HG02623 (cell line): ENCODE results near the gene DIPK1B.

ENCODE experiments used
- ATAC-seq: cut with Tn5 transposase; IDR thresholded peaks from one replicate; pipeline ENCODE4 v1.9.1; 2021; ENCODE audit warnings: moderate library complexity; ENCODE audit not compliant: unreplicated experiment

The DIPK1B gene

DNA sequence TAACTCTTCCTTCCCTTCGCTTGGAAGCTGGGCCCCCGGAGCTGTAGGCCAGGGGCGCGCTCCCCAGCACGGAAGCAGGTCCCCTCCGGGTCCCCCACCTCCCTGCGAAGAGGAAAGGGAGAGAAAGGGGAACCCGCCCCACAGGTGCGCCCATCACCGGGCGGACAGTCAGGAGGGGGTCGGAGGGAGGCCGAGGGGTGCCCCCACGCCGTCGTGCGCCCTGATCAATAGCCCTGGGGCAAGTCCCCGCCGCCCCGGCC, 25.9 kb upstream of the DIPK1B start:
- peak; percentile 10 for ATAC-seq

GRCh38 chr9:136686794-136687711, 25.3 kb upstream of the DIPK1B start, which contains the start of gene AGPAT2:
Gene AGPAT2, minus strand, starts transcription at chr9:136687457. Its CDS starts 100 bp downstream, at chr9:136687357.
- peak; percentile 64 for ATAC-seq

DNA sequence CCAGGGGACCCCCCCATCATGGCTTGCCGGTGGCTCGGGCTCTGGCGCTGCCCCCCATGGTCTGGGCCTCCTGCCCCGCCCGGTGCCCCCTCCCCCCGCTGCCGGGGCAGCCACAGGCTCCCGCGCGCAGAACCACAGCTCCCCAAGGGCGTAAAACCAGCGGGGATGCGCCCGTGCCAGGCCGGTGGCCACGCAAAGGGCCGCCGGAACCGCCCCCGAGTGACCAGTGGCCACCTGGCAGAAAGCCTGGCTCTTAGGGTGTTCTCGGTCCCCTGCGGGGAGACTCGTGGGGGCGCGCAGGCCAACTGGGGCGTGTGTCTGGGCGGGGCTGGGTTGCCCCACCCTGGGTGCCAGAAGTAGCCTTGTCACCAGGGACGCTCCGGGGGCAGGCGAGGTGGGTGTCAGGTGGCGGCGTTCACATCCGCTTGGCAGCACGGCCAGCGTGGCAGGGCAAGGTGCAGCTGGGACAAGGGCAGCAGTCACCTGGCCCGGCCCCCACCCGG, 24.6 kb upstream of the DIPK1B start:
- ATAC-seq: no peak

DNA sequence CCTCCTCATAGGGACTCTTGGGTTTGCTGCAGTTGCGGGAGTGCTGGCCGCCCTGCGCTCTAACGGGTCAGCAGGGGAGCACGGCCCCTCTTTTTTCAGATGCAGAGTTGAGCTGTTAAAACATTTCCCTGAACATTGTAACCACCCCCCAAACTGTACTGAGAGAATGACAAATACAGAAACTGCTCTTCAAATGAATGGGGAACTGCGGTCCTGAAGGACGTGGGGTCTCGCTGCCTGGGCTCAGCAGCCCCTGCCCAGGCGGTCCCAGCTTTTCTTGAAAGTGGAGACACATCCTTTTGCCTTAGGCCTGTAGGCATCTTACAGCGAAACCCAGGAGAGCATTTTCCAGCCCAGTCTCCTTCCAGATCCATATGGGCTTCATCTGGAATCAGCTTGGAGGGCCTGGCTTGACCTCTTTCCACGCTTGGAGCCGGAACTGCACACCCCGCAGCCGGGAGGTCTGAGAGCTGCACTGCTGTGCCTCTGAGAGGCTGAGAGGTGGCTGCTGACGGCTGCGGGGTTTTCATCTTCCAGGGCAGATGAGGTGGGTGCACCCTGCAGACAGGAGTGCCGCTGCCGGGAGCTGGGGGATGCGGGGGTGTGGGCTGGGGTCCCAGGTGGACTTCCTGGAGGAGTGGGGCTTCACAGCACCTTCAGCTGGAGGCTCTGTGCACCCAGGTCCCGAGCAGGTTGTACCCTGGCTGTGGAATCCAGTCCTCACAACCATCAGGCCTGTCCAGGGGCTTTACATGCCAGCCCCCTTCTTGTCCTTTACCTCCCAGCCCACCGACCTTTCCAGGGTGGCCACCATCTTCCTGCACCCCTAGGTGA, 23.9 kb upstream of the DIPK1B start:
- no peak for ATAC-seq

GRCh38 chr9:136689108-136689460, 23.3 kb upstream of the DIPK1B start:
- ATAC-seq: no peak

DNA sequence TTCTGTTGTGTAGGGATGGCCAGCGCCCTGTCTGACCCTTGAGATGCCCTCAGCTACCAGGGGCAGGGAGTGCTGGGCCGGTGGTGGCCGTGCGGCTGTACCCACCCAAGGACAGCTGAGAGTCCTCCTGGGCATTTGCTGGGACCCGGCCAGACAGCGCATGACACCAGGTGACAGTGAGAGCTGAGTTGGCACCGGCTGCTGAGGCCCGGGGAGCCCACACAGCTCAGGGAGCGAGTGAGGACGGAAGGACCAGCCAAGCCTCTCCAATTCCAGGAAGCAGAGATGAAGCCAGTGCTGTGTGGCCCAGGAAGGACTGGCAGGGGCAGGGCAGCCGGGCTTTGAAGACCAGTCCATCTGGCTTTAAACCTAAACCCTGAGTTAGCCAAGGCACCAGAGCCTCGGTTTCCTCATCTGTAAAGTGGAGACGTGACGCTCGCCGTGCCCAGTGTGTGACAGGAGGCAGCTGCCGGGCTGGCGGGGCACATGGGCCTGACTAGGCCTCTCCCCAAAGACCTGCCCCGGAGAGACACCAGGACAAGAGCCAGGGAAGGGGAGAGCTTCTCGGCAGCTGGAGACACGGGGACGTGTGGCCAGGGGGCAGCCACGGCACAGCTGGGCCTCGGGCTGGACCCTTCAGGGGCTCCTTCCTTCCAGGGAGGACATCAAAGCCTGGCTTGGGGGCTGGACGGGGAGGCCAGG, 22.1 kb upstream of the DIPK1B start:
- no peak for ATAC-seq

DNA sequence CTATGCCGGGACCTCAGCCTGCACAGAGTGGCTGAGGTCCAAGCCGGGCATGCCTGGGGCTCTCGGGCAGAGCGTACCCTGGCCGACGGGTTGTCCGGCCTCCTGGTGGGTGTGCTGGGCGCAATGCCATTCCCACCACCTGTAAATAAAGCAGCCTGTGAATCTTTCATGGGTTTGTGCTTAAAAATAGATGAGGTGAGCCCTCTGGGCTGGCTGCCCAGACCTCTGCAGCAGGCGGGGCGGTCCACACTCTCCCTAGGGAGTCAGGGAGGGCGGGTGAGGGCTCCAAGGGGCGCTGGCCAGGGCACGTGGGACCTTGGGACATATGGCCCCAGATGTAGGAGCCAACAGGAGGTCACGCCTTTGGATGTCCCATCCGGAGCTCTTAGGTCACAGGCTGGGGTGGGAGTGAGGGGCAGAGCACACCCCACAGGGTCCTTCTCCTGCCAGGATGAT, 21.5 kb upstream of the DIPK1B start:
- no peak for ATAC-seq

DNA sequence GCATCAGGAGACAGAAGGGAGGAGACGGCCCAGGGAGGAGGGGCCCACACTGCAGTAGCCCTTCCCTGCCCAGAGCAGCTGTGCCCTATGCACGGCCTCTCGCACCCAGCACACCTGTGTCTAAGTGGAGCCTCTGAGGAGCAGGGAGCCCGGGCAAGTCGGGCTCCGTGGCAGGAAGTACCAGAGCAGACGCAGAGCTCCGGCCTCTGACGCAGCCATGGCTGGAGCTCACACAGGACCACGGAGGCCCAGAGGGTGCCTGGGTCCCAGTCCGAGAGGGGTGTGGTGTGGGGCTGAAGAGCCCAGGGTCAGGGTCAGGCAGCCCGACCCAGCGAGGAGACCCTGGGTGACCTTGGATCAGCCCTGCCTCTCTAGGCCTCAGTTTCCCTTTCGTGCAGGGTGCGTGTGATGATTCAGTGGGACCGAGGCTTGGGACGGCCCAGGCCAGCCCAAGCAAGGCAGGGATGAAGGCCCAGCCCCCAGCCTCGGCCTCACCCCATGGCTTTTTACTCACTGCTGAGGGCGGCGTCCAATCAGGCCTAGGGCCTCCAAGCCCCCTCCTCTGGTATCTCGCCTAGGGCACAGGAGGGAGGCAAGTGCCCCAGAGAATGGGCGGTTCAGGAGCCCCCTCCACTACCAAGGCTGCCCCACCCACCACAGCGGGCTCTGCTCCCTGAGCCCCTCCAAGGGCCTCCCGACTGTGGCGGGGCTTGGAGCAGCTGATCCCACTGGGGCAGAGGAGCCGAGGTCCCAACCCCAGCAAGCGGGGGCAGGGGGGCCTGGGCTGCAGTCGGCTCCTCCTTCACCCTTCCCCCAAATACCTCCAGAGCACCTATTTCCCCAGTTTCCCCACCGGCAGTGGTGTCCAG, 20.8 kb upstream of the DIPK1B start:
- ATAC-seq: no peak

DNA sequence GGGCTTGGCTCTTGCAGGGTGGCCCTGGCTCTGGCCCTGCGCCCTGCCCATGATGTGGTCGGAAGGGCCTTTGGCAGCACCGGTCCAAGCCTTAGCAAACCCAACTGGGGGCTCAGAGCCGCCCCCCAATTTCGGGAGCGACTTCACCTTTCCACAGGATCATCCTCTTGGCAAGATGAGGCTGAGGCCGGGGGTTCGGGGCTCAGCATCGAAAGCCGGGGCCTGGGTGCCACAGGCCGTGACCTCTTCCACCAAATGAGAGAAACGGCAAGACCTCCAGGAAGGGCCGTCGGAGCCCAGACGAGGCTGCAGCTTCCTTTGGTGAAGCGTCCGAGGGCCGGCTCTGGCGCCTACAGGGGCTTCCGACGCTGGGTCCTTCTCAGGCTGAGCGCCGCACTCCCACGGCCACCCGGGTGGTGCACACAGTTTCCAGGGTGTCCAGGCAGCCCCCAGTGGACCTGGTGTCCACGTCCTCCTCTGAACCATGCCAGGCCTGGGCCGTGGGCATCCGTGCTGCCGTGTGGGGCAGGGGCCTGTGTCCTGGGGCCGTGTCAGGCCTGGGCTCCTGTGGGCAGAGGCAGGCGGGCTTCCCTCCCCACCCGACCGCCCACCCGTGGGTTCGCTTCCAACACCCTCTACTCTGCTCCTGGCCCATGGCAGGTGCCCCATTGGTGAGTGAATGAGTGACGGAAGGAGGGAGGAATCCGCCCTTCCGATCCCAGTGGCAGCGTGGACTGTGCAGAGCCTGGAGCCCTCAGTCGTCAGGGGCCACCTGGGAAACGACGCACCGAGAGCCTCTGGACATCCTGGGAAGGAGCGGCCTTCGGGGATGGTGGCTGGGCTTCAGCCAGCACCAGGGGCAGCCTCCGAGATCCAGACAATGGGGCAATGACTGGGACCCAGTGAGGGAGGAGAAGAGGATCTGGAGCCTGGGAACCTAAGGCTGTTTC, 19.9 kb upstream of the DIPK1B start:
- ATAC-seq: no peak

DNA sequence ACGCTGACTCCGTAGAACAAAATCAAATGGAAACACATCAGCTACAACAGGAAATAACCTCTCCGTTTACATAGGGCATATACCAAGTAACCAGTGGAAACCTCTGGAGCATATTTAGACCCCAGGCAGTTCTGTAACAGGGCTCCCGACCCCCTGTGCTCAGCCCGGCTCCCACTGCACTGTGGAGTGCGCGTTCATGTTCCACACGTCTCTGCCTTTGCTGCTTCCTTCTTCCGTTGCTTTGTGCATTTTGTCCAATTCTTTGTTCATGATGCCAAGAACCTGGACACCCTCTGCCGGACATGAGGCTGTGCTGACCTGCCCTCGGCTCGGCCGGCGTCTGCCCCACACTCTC, 19.3 kb upstream of the DIPK1B start:
- no peak for ATAC-seq

- ATAC-seq: no peak
Observed at GRCh38 chr9:136693490-136694162, 18.7 kb upstream of the DIPK1B start.

DNA sequence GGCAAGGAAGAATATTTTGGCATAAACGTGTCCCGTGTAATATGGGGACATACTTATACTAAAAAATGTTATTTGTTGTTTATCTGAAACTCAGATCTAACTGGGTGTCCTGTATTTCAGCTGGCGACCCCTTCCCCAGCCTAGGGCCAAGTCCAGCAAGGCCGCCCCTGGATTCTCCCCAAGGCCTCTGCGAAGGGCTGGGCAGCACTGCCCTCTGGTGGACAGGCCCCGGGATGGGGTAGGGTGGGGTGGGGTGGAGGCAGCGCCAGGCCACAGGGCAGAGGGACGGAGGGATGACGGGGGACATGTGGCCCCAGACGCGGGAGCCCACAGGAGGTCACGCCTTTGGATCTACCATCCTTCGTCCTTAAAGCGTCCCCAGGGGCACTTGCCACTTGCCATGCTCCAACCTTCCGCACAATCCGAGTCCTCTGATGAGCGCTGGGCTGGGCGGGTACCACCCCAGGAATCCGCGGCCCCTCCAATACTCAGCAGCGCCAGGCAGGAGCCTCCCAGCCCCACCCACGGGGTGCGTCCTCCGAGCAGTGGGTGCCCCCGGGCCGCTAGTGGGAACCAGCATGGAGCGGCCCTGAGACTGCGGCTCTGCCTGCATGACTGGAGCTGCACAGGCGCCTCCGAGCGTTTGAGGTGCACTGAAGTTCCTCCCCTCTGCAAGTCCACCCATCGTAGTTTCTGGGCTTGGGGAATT, 18.1 kb upstream of the DIPK1B start:
- ATAC-seq: no peak

DNA sequence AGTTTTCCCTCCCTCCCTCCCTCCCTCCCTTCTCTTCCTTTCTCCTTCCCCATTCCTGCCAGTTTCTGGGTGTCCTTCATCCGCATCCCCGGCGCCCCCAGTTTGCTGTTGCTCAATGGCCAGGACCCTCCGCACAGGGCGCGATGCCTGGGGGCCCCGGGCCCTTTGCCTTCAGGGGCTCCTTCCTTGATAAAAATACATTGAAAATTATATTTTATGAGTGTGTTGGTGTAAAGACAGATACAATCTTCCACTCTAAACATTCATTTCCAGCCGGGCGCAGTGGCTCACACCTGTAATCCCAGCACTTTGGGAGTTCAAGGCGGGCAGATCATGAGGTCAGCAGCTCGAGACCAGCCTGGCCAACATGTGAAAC, 17.5 kb upstream of the DIPK1B start:
- no peak for ATAC-seq

GRCh38 chr9:136695435-136695895, 16.9 kb upstream of the DIPK1B start:
- no peak for ATAC-seq

DNA sequence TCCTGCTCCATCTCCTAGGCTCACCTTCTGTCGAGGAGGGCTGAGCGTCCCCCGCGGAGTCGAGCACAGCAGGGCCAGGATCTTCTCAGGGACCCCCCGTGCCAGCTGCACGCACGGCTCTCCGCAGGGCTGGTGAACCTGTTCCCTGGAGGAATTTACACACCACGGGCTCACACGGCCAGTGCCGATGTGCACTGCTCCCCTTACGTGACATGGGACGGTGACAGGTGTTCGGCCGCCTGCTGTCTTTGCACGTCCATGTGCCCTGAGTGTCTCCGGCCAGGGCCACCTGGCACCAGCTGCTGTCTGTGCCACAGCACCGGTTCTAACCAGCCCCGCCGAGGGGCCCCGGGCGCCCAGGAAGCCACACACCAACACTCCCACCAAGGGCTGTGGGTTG, 16.4 kb upstream of the DIPK1B start:
- no peak for ATAC-seq

DNA sequence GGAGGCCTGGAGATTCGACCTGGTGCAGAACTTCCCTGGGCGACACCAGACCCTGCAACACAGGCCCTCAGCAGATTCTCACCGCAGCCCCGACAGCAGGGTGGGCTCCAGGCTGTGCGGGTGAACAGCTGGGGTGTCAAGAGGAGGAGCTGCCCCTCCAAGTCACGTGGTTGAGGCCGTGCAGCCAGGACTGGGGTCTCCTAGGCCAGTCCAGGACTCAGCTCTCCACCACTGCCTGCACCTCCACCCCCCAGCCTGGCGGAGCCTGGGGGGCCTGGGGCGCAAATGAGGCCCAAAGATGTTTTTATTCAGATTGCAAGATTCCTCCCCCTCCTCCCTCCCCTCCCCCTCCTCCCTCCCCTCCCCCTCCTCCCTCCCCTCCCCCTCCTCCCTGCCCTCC, 15.9 kb upstream of the DIPK1B start:
- ATAC-seq: no peak

- ATAC-seq: no peak
Observed at GRCh38 chr9:136697146-136697820, 15.1 kb upstream of the DIPK1B start.
